KOPT-K1 (cell line): ENCODE results near the gene TMTC4.

Source experiments
- H3K27ac ChIP-seq: fragments of 200-600 bp; sonication (generic); 2 replicates; pipeline ENCODE4 v1.5.1; 2016; ENCODE audit warnings: antibody characterized with exemption, mild to moderate bottlenecking, low read depth, low read length; ENCODE audit not compliant: poor library complexity, severe bottlenecking
- H3K36me3 ChIP-seq: fragments of 200-600 bp; sonication (generic); 2 replicates; pipeline ENCODE4 v1.5.1; 2017; ENCODE audit warnings: antibody characterized with exemption, mild to moderate bottlenecking, low read length, moderate library complexity; ENCODE audit not compliant: insufficient read depth
- H3K9me3 ChIP-seq: fragments of 200-600 bp; sonication (generic); 2 replicates; pipeline ENCODE4 v1.5.1; 2017; ENCODE audit warnings: antibody characterized with exemption, low read length, mild to moderate bottlenecking; ENCODE audit not compliant: insufficient read depth, poor library complexity, severe bottlenecking

TMTC4 gene

GRCh38 chr13:100561599-100562204 is 112.9 kb downstream of the TMTC4 start:
- H3K36me3 ChIP-seq = no peaks in the 10 kb centered on the region

GRCh38 chr13:100561158-100561499 is 113.5 kb downstream of the TMTC4 start:
- H3K36me3 ChIP-seq = no peaks in the 10 kb centered on the region
- H3K27ac ChIP-seq = no peak overlapping the region
- peaks cover 6% of the 10 kb centered on the region for H3K9me3 ChIP-seq

More at GRCh38 chr13:100561599-100562204, 112.9 kb downstream of the TMTC4 start:
- H3K27ac ChIP-seq = no peak overlapping the region
- peaks cover 6% of the 10 kb centered on the region for H3K9me3 ChIP-seq

GRCh38 chr13:100560498-100561157 is 114.0 kb downstream of the TMTC4 start:
- Histone ChIP-seq H3K36me3 (no peaks in the 10 kb centered on the region), H3K9me3 (peaks cover 3% of the 10 kb centered on the region), H3K27ac (no peak overlapping the region)

GRCh38 chr13:100559886-100560285 is 114.7 kb downstream of the TMTC4 start:
- Histone ChIP-seq H3K36me3 (no peaks in the 10 kb centered on the region), H3K9me3 (no peaks in the 10 kb centered on the region)

More at GRCh38 chr13:100559886-100560285, 114.7 kb downstream of the TMTC4 start:
- no peak overlapping the region for H3K27ac ChIP-seq
